ENCODE data around the gene TSPAN9. TPM values are rescaled to one million over a fixed set of nuclear protein-coding genes. Genes with fewer than 3 reads are reported as not detected.
A peak's percentile ranks its signal among the peaks of the same experiment; 100 is the strongest.

TSPAN9 gene
- total RNA-seq, 1 donor from 2014 or later: 40.9 TPM

DNA sequence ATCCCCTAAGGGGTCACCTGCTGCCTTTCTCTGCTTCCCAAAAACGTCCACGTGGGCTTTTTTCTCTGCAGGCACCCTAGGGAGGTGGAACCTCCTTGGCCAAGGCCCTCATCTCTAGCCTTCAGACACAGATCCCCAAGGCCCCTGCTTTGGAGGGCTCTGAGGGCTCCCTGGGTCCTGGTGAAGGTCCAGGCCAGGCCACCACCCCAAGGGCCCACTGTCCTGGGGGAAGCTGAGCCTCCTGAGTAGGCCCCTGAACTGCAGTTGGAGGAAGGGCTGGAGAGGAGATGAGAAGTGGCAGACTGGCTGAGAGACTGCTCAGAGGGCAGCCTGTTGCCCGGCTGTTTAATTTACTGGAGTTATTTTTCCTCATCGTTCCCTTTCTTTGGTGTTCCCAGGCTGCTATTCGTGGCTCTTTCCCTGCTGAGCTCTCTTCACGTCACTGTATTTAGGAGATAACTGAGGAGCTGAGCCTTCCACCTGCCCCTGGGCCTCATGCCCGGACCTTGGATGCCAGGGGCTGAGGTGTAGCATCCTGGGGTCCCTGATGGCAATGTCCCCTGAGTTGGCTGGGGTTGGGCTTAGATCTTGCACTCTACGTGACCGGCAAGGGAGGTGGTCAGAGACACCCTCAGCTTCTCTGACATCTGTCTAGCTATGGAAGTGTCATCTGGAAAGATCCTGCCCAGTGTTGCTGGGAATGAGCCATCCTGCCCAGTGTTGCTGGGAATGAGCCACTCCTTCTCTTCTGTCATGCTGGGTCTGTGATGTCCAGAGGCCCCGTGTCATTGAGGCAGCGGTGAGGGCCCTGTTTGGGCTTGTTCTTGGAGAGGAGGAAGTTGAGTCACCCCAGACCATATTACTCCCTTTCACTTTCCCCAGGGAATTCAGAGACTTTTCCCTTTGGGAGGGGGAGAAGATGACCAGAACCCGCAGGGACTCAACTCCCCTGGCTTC, 139.8 kb downstream of the TSPAN9 start:
- peak overlapping the region; percentile 63 for H3K4me2 ChIP-seq (ENCODE audit: low read length)
- H3K79me2 ChIP-seq (ENCODE audit: insufficient read depth, low read length): peaks cover 2% of the 10 kb centered on the region
- H3K9me3 Mint-ChIP-seq (ENCODE audit: unreplicated experiment): no peaks in the 10 kb centered on the region
- peaks cover 42% of the 10 kb centered on the region for H4K20me1 ChIP-seq (ENCODE audit: insufficient read depth, low read length)
- H3K4me3 Mint-ChIP-seq (ENCODE audit: unreplicated experiment): peak overlapping the region; percentile 25
- peaks cover 24% of the 10 kb centered on the region for H3K4me1 Mint-ChIP-seq (ENCODE audit: low read depth, unreplicated experiment)
- no peaks in the 10 kb centered on the region for H3K9me3 ChIP-seq (ENCODE audit: insufficient read depth, low read depth, low read length)
- peaks cover 9% of the 10 kb centered on the region for H3K27me3 Mint-ChIP-seq (ENCODE audit: low read depth, unreplicated experiment)
- H3K4me3 ChIP-seq (ENCODE audit: insufficient read depth, low read depth, low read length): no peak overlapping the region
- H3K36me3 Mint-ChIP-seq (ENCODE audit: low read depth, unreplicated experiment): peaks cover 13% of the 10 kb centered on the region
- peaks cover 33% of the 10 kb centered on the region for H3K4me1 ChIP-seq (ENCODE audit: insufficient read depth, low read length)
- H3K27ac ChIP-seq (ENCODE audit: low read depth, low read length): peak overlapping the region; percentile 62
- H3K9ac ChIP-seq (ENCODE audit: low read length): peak overlapping the region; percentile 32
- DNase-seq (ENCODE audit: low read depth): peak; percentile 71
- no peaks in the 10 kb centered on the region for H3K27me3 ChIP-seq (ENCODE audit: insufficient read depth, low read length)
- TF ChIP-seq, protein P1, sequence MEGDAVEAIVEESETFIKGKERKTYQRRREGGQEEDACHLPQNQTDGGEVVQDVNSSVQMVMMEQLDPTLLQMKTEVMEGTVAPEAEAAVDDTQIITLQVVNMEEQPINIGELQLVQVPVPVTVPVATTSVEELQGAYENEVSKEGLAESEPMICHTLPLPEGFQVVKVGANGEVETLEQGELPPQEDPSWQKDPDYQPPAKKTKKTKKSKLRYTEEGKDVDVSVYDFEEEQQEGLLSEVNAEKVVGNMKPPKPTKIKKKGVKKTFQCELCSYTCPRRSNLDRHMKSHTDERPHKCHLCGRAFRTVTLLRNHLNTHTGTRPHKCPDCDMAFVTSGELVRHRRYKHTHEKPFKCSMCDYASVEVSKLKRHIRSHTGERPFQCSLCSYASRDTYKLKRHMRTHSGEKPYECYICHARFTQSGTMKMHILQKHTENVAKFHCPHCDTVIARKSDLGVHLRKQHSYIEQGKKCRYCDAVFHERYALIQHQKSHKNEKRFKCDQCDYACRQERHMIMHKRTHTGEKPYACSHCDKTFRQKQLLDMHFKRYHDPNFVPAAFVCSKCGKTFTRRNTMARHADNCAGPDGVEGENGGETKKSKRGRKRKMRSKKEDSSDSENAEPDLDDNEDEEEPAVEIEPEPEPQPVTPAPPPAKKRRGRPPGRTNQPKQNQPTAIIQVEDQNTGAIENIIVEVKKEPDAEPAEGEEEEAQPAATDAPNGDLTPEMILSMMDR (IDR thresholded peaks at IDR 0.05; ENCODE audit: insufficient read depth, low read depth, low read length): no peak
- TF ChIP-seq EZH2 (IDR thresholded peaks at IDR 0.05; ENCODE audit: insufficient read depth, low read length): no peak
- H2AFZ ChIP-seq (ENCODE audit: low read depth, low read length): no peak overlapping the region
- peak overlapping the region; percentile 43 for H3K27ac Mint-ChIP-seq (ENCODE audit: unreplicated experiment)
- peak; percentile 47 for FAIRE-seq
- no peaks in the 10 kb centered on the region for H3K36me3 ChIP-seq (ENCODE audit: insufficient read depth, low read length)

DNA sequence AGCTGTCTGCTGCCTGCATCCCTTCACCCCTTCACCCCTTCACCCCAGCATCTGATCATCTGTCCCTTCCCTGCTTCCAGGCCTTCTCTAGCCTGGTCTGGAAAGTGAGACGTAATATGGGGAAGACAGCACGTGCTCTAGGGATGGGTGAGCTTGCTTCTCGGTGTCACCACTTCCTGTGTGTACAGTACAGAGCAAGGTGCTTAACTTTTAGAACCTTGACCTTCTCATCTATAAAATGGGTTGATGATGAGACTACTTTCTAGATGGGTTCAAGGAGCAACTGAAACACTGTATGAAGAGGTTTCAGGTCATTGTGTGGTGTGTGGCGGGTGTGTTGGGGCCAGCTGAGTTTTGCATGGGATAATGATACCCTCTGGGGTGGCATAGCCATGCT, 140.5 kb downstream of the TSPAN9 start:
- FAIRE-seq (no peak), DNase-seq (ENCODE audit: low read depth) (no peak)
- H3K9me3 ChIP-seq (ENCODE audit: insufficient read depth, low read depth, low read length): no peaks in the 10 kb centered on the region
- H3K9ac ChIP-seq (ENCODE audit: low read length): peak overlapping the region; percentile 18
- peaks cover 10% of the 10 kb centered on the region for H3K36me3 Mint-ChIP-seq (ENCODE audit: low read depth, unreplicated experiment)
- peak overlapping the region; percentile 43 for H3K27ac Mint-ChIP-seq (ENCODE audit: unreplicated experiment)
- peaks cover 33% of the 10 kb centered on the region for H3K4me1 ChIP-seq (ENCODE audit: insufficient read depth, low read length)
- H3K9me3 Mint-ChIP-seq (ENCODE audit: unreplicated experiment): no peaks in the 10 kb centered on the region
- peaks cover 9% of the 10 kb centered on the region for H3K27me3 Mint-ChIP-seq (ENCODE audit: low read depth, unreplicated experiment)
- H3K36me3 ChIP-seq (ENCODE audit: insufficient read depth, low read length): no peaks in the 10 kb centered on the region
- H2AFZ ChIP-seq (ENCODE audit: low read depth, low read length): no peak overlapping the region
- H3K27me3 ChIP-seq (ENCODE audit: insufficient read depth, low read length): peaks cover 3% of the 10 kb centered on the region
- H3K27ac ChIP-seq (ENCODE audit: low read depth, low read length): peak overlapping the region; percentile 62
- peaks cover 3% of the 10 kb centered on the region for H3K79me2 ChIP-seq (ENCODE audit: insufficient read depth, low read length)
- H3K4me2 ChIP-seq (ENCODE audit: low read length): peak overlapping the region; percentile 63
- H3K4me3 ChIP-seq (ENCODE audit: insufficient read depth, low read depth, low read length): no peak overlapping the region
- TF ChIP-seq EZH2 (IDR thresholded peaks at IDR 0.05; ENCODE audit: insufficient read depth, low read length): no peak
- TF ChIP-seq, protein P1 (IDR thresholded peaks at IDR 0.05; ENCODE audit: insufficient read depth, low read depth, low read length): no peak
- peaks cover 42% of the 10 kb centered on the region for H4K20me1 ChIP-seq (ENCODE audit: insufficient read depth, low read length)
- H3K4me1 Mint-ChIP-seq (ENCODE audit: low read depth, unreplicated experiment): peaks cover 24% of the 10 kb centered on the region
- peak overlapping the region; percentile 1 for H3K4me3 Mint-ChIP-seq (ENCODE audit: unreplicated experiment)
